B cell (primary cell): ENCODE results near the gene SYNGR3. TPM values are rescaled to one million over a fixed set of nuclear protein-coding genes. Genes with fewer than 3 reads are reported as not detected.
A peak's percentile ranks its signal among the peaks of the same experiment; 100 is the strongest.

Source experiments
- ATAC-seq: fragments of 200-7000 bp; cut with Tn5 transposase; one replicate; pipeline ENCODE4 v1.10.0; 2021; ENCODE audit warnings: low read depth, mild to moderate bottlenecking, moderate number of reproducible peaks, moderate library complexity
- CTCF ChIA-PET: fragments of 350-600 bp; sonication (Branson Sonifier 250); formaldehyde crosslinking; loops from one replicate; lab custom pipeline; 2021; ENCODE audit warnings: antibody characterized with exemption, inconsistent platforms; lab: Charles Lee
- POLR2A ChIA-PET: fragments of 350-600 bp; sonication (Branson Sonifier 250); formaldehyde crosslinking; loops from one replicate; lab custom pipeline; 2021; ENCODE audit warnings: antibody characterized with exemption; lab: Charles Lee
- DNase-seq: peaks from one replicate; pipeline ENCODE4 v3.0.0; 2013
- H2AFZ ChIP-seq: 2 replicates; pipeline ENCODE4 v1.6.1; 2012; ENCODE audit warnings: mild to moderate bottlenecking, low read depth, low read length; ENCODE audit not compliant: insufficient read depth, poor library complexity, severe bottlenecking
- H3K27ac ChIP-seq, 2 donors: 1 replicate in 1 of 2; 2 replicates in 1 of 2; pipeline ENCODE4 v1.5.1; 2012 to 2013; ENCODE audit warnings: low read length in 2 of 2, mild to moderate bottlenecking in 2 of 2, moderate library complexity in 1 of 2
- H3K27me3 ChIP-seq, 4 experiments: fragments of 200-600 bp in 1 of 4; sonication (generic) in 1 of 4; replicated peaks in 1 of 4; 1 replicate in 2 of 4; 2 replicates in 2 of 4; pipeline versions ENCODE4 v1.6.1 to v1.7.0; 2013 to 2016; ENCODE audit warnings: low read length in 3 of 4, mild to moderate bottlenecking in 2 of 4, mixed read lengths in 1 of 4, moderate library complexity in 1 of 4; ENCODE audit not compliant: insufficient read depth in 4 of 4, control insufficient read depth in 3 of 4; ENCODE audit errors: control extremely low read depth in 1 of 4
- H3K36me3 ChIP-seq, 2 experiments: replicated peaks in 1 of 2; 1 replicate in 1 of 2; 2 replicates in 1 of 2; pipeline versions ENCODE4 v1.6.1 to v1.7.1; 2013; ENCODE audit warnings: low read length in 1 of 2; ENCODE audit not compliant: insufficient read depth in 2 of 2, control insufficient read depth in 1 of 2; ENCODE audit errors: control extremely low read depth in 1 of 2, extremely low read depth in 1 of 2
- H3K4me1 ChIP-seq, 2 donors: fragments of 200-600 bp in 1 of 2; sonication (generic) in 1 of 2; 1 replicate in 1 of 2; 2 replicates in 1 of 2; pipeline versions ENCODE4 v1.5.1 to v1.6.1; 2013 to 2017; ENCODE audit warnings: low read length in 2 of 2; ENCODE audit not compliant: control insufficient read depth in 2 of 2, insufficient read depth in 2 of 2
- H3K4me2 ChIP-seq: replicated peaks from 2 replicates; pipeline ENCODE3; 2012; ENCODE audit warnings: mild to moderate bottlenecking, low read depth, low read length; ENCODE audit not compliant: poor library complexity, severe bottlenecking
- H3K4me3 ChIP-seq, 5 experiments: fragments of 200-600 bp in 1 of 5; sonication (generic) in 1 of 5; 1 replicate in 3 of 5; 2 replicates in 2 of 5; pipeline versions ENCODE4 v1.5.1 to v1.7.0; 2011 to 2016; ENCODE audit warnings: low read length in 4 of 5, mild to moderate bottlenecking in 4 of 5, low read depth in 2 of 5, control low read depth in 1 of 5, moderate library complexity in 1 of 5; ENCODE audit not compliant: insufficient read depth in 1 of 5; ENCODE audit errors: control extremely low read depth in 1 of 5, extremely low read depth in 1 of 5
- H3K79me2 ChIP-seq: fragments of 200-600 bp; sonication (generic); one replicate; pipeline ENCODE4 v1.6.0; 2016; ENCODE audit warnings: low read length; ENCODE audit not compliant: control insufficient read depth, insufficient read depth
- H3K9ac ChIP-seq: fragments of 200-600 bp; sonication (generic); 2 replicates; pipeline ENCODE4 v1.6.1; 2017; ENCODE audit warnings: mild to moderate bottlenecking, low read length, moderate library complexity
- H3K9me3 ChIP-seq, 3 donors: one replicate each; pipeline versions ENCODE4 v1.6.1 to v1.7.1; 2013; ENCODE audit warnings: low read length in 2 of 3; ENCODE audit not compliant: control insufficient read depth in 2 of 3, insufficient read depth in 1 of 3; ENCODE audit errors: control extremely low read depth in 1 of 3
- H4K20me1 ChIP-seq: 2 replicates; pipeline ENCODE4 v1.6.0; 2012; ENCODE audit warnings: mild to moderate bottlenecking, low read length; ENCODE audit not compliant: insufficient read depth, control insufficient read depth, poor library complexity, severe bottlenecking
- H3K27ac Mint-ChIP-seq: one replicate; pipeline ENCODE4 v1.8.0; 2021; ENCODE audit warnings: mixed read lengths
- H3K27me3 Mint-ChIP-seq: one replicate; pipeline ENCODE4 v1.8.0; 2021; ENCODE audit warnings: mixed read lengths
- H3K4me1 Mint-ChIP-seq: one replicate; pipeline ENCODE4 v1.8.0; 2021; ENCODE audit warnings: mixed read lengths
- H3K4me3 Mint-ChIP-seq: one replicate; pipeline ENCODE4 v1.8.0; 2021; ENCODE audit warnings: mixed read lengths
- H3K9me3 Mint-ChIP-seq: one replicate; pipeline ENCODE4 v1.8.0; 2022; ENCODE audit warnings: mixed read lengths; ENCODE audit not compliant: insufficient read depth
- CTCF ChIP-seq: fragments of 200-600 bp; IDR thresholded peaks from one replicate; pipeline ENCODE4 v1.8.0; 2022; ENCODE audit warnings: antibody characterized with exemption, mild to moderate bottlenecking
- EZH2 ChIP-seq: IDR thresholded peaks from 2 replicates; pipeline ENCODE4 v1.6.1; 2012; ENCODE audit warnings: borderline replicate concordance, low read depth, mild to moderate bottlenecking, moderate library complexity, low read length; ENCODE audit not compliant: insufficient read depth, poor library complexity, severe bottlenecking
- WGBS: methylation state at CpG from one replicate; pipeline ENCODE4 v1.1.5; 2013; ENCODE audit warnings: missing lambda C conversion rate; ENCODE audit not compliant: insufficient coverage; 5-methylcytosine and 5-hydroxymethylcytosine counted together
- intact Hi-C: fragments of 100-400 bp; cut with micrococcal nuclease; formaldehyde crosslinking; loops from one replicate; pipeline ENCODE4 v1.10.0; 2022
- polyA plus RNA-seq: library from polyadenylated mRNA; depleted of rRNA; stranded (reverse); fragments of >200 nt; gene quantifications from 2 replicates; pipeline ENCODE4 v1.2.3, GENCODE V29; 2012
- total RNA-seq, 2 donors: library from RNA; stranded (reverse); fragments of 120-200 nt in 1 of 2; gene quantifications; 1 replicate in 1 of 2; 2 replicates in 1 of 2; pipeline versions ENCODE4 v1.2.3 to v1.2.4, GENCODE V29; 2013 to 2022

Gene SYNGR3
- total and polyA plus RNA-seq, 2 donors (not counting 1 experiment from before 2014, with no cell fraction given) = 19.5 to 19.8 TPM

- Histone ChIP-seq H3K36me3 (no peaks in the 10 kb centered on the region), H4K20me1 (no peaks in the 10 kb centered on the region), H3K79me2 (no peaks in the 10 kb centered on the region), H3K4me2 (no peak overlapping the region), H3K9me3 (no peaks in the 10 kb centered on the region), H3K9ac (no peak overlapping the region), H3K27me3 (no peaks in the 10 kb centered on the region), H3K27ac (no peak overlapping the region), H3K4me3 (no peak overlapping the region), H3K4me1 (peaks cover 14 to 19% of the 10 kb centered on the region in 2 donors), H2AFZ (no peak overlapping the region)
- H3K27ac Mint-ChIP-seq = no peak overlapping the region
- no peak for ATAC-seq
- no peak for DNase-seq
- intact Hi-C loops = loop anchor here (10.0 kb wide), 1 partner anchor 50 kb away; no protein-coding TSS in a partner anchor
- TF ChIP-seq CTCF = no peak
- TF ChIP-seq EZH2 = no peak
- ChIA-PET CTCF (interaction anchor here (1.6 kb wide), 1 partner anchor 16 kb away, joined by 7 read pairs; no protein-coding TSS in a partner anchor), POLR2A (no interaction called here)
- 87% methylated on average over 12 of the region's 21 CpGs for WGBS
- H3K27me3 Mint-ChIP-seq = no peaks in the 10 kb centered on the region
- peaks cover 21% of the 10 kb centered on the region for H3K4me1 Mint-ChIP-seq
- peak overlapping the region; percentile 45 for H3K4me3 Mint-ChIP-seq
- H3K9me3 Mint-ChIP-seq = no peaks in the 10 kb centered on the region
These were observed 45.1 kb upstream of the SYNGR3 start for GRCh38 chr16:1944612-1945199.

- no peak overlapping the region for H3K4me2 ChIP-seq
- peaks cover 14 to 19% of the 10 kb centered on the region in 2 donors for H3K4me1 ChIP-seq
- intact Hi-C loops = loop anchor here (10.0 kb wide), 1 partner anchor 49 kb away; no protein-coding TSS in a partner anchor
- H3K79me2 ChIP-seq = no peaks in the 10 kb centered on the region
- no peaks in the 10 kb centered on the region for H3K27me3 Mint-ChIP-seq
- H3K9ac ChIP-seq = no peak overlapping the region
- H3K27ac ChIP-seq = no peak overlapping the region
- TF ChIP-seq CTCF (no peak), EZH2 (no peak)
- WGBS = 91% methylated on average over 16 of the region's 19 CpGs
- no peak for DNase-seq
- peaks cover 21% of the 10 kb centered on the region for H3K4me1 Mint-ChIP-seq
- no peak overlapping the region for H3K4me3 ChIP-seq
- POLR2A ChIA-PET = interaction anchor here (0.6 kb wide), 1 partner anchor 411 kb away, joined by 3 read pairs; no protein-coding TSS in a partner anchor
- H3K4me3 Mint-ChIP-seq = no peak overlapping the region
- no peaks in the 10 kb centered on the region for H3K9me3 Mint-ChIP-seq
- H3K36me3 ChIP-seq = no peaks in the 10 kb centered on the region
- CTCF ChIA-PET = interaction anchor here (1.6 kb wide), 1 partner anchor 17 kb away, joined by 7 read pairs; no protein-coding TSS in a partner anchor
- no peak overlapping the region for H3K27ac Mint-ChIP-seq
- no peaks in the 10 kb centered on the region for H3K9me3 ChIP-seq
- no peak for ATAC-seq
- H2AFZ ChIP-seq = no peak overlapping the region
- no peaks in the 10 kb centered on the region for H4K20me1 ChIP-seq
- H3K27me3 ChIP-seq = no peaks in the 10 kb centered on the region
These were observed 44.0 kb upstream of the SYNGR3 start for GRCh38 chr16:1945559-1946391.
